BLaER1 (cell line): ENCODE results near the gene DDR2.
"Not testable (repeated sequence)": the region's sequence is repeated elsewhere in the genome, so short reads cannot be mapped to it uniquely, and the experiment has no call there.

ENCODE experiments used
- H3K27ac ChIP-seq: shearing (Covaris generic); formaldehyde crosslinking; 2 replicates; pipeline ENCODE4 v1.8.1; 2022
- H3K27me3 ChIP-seq: shearing (Covaris generic); formaldehyde crosslinking; 2 replicates; pipeline ENCODE4 v1.8.1; 2022
- H3K36me3 ChIP-seq: shearing (Covaris generic); formaldehyde crosslinking; 2 replicates; pipeline ENCODE4 v1.8.1; 2022
- H3K4me1 ChIP-seq: shearing (Covaris generic); formaldehyde crosslinking; 2 replicates; pipeline ENCODE4 v1.8.1; 2022
- H3K4me2 ChIP-seq: shearing (Covaris generic); formaldehyde crosslinking; 2 replicates; pipeline ENCODE4 v1.8.1; 2022
- H3K4me3 ChIP-seq: shearing (Covaris generic); formaldehyde crosslinking; 2 replicates; pipeline ENCODE4 v1.8.1; 2022
- H3K9ac ChIP-seq: shearing (Covaris generic); formaldehyde crosslinking; 2 replicates; pipeline ENCODE4 v1.8.1; 2022
- H3K9me3 ChIP-seq: shearing (Covaris generic); formaldehyde crosslinking; 2 replicates; pipeline ENCODE4 v1.8.1; 2022
- H4K20me1 ChIP-seq: shearing (Covaris generic); formaldehyde crosslinking; 2 replicates; pipeline ENCODE4 v1.8.1; 2022
- Cebpa-rat ChIP-seq: shearing (Covaris generic); IDR thresholded peaks from 2 replicates; pipeline ENCODE4 v1.8.1; 2022

DDR2 gene

DNA sequence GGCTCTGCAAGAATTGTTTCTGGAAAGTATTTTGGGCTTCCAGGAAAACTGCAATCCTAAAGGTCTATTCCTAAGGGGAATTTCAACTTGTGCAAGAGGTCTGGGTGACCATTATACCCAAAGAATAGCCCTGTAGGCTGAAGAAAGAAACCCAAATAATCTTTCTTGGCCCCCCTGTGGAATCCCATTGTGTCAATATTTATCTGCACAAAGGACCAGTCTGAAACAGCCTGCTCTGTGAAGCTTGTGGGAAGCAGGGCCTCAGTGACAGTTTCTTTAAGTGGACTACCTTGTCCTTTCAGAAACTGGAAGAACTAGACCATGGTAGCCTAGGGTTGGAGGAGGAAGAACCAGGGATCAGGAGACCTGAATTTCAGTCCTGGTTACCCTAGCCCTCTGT, 99.8 kb downstream of the DDR2 start:
- no peaks in the 10 kb centered on the region for H4K20me1 ChIP-seq
- H3K27ac ChIP-seq: no peak overlapping the region
- no peaks in the 10 kb centered on the region for H3K27me3 ChIP-seq
- H3K36me3 ChIP-seq: no peaks in the 10 kb centered on the region
- no peak overlapping the region for H3K9ac ChIP-seq
- no peak overlapping the region for H3K4me3 ChIP-seq
- no peaks in the 10 kb centered on the region for H3K4me1 ChIP-seq
- no peak overlapping the region for H3K4me2 ChIP-seq
- H3K9me3 ChIP-seq: no peaks in the 10 kb centered on the region
- TF ChIP-seq Cebpa-rat: no peak

- no peak for TF ChIP-seq Cebpa-rat
- Histone ChIP-seq H3K4me1 (no peaks in the 10 kb centered on the region), H3K27me3 (no peaks in the 10 kb centered on the region), H3K4me3 (no peak overlapping the region), H4K20me1 (no peaks in the 10 kb centered on the region), H3K9ac (no peak overlapping the region), H3K4me2 (no peak overlapping the region), H3K36me3 (no peaks in the 10 kb centered on the region), H3K27ac (no peak overlapping the region), H3K9me3 (no peaks in the 10 kb centered on the region)
Measured at GRCh38 chr1:162732566-162733335, 100.5 kb downstream of the DDR2 start.

- H4K20me1 ChIP-seq: no peaks in the 10 kb centered on the region
Measured at GRCh38 chr1:162733336-162733590, 101.0 kb downstream of the DDR2 start.

DNA sequence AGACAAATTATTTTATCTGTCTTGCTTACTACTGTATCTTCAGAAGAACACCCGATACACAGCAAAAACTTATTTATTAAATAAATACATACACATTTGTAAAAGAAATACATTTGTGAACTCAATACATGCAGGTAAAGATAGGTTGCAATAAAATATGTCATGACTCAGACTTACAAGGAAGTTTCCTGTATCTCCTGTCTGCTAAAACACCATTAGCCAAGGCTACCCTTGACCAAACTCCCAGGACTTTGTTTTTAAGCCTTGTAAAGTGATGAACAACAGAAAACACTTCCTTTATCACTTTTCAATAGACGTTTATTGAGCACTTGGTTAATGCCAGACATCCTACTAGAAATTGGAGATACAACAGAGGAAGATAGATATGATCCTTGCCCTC, 101.8 kb downstream of the DDR2 start:
- TF ChIP-seq Cebpa-rat: no peak
- Histone ChIP-seq H3K9me3 (no peaks in the 10 kb centered on the region), H4K20me1 (no peaks in the 10 kb centered on the region), H3K27me3 (no peaks in the 10 kb centered on the region), H3K4me1 (no peaks in the 10 kb centered on the region), H3K9ac (no peak overlapping the region), H3K36me3 (no peaks in the 10 kb centered on the region), H3K4me2 (no peak overlapping the region), H3K27ac (no peak overlapping the region), H3K4me3 (no peak overlapping the region)

More at GRCh38 chr1:162733336-162733590, 101.0 kb downstream of the DDR2 start:
- H3K4me1 ChIP-seq: no peaks in the 10 kb centered on the region
- no peak for TF ChIP-seq Cebpa-rat
- H3K4me3 ChIP-seq: no peak overlapping the region
- H3K9ac ChIP-seq: no peak overlapping the region
- no peaks in the 10 kb centered on the region for H3K27me3 ChIP-seq
- H3K36me3 ChIP-seq: no peaks in the 10 kb centered on the region
- H3K27ac ChIP-seq: no peak overlapping the region
- H3K4me2 ChIP-seq: no peak overlapping the region
- no peaks in the 10 kb centered on the region for H3K9me3 ChIP-seq

DNA sequence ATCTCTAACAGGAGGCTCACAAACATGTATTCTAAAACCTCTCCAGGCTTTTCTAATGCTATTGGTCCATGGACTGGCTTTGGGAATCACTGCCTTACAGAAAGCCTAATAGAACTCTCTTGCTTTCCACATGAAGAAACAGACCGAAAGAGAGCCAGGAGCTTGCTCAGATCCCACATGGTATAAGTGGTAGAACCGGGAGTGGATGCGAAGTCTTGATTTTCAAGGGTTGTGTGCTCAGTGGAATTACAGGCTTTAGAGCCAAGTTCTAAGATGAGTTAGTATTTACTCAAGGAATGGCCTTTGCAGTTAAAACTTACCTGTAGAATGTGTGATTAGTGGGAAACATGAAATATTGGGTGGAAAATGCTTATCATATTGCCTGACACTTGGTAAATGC, 103.9 kb downstream of the DDR2 start:
- no peaks in the 10 kb centered on the region for H3K9me3 ChIP-seq
- no peak overlapping the region for H3K27ac ChIP-seq
- no peaks in the 10 kb centered on the region for H3K27me3 ChIP-seq
- H3K4me2 ChIP-seq: no peak overlapping the region
- no peak overlapping the region for H3K9ac ChIP-seq
- no peak overlapping the region for H3K4me3 ChIP-seq
- H3K36me3 ChIP-seq: no peaks in the 10 kb centered on the region
- TF ChIP-seq Cebpa-rat: no peak
- no peaks in the 10 kb centered on the region for H3K4me1 ChIP-seq
- H4K20me1 ChIP-seq: no peaks in the 10 kb centered on the region

DNA sequence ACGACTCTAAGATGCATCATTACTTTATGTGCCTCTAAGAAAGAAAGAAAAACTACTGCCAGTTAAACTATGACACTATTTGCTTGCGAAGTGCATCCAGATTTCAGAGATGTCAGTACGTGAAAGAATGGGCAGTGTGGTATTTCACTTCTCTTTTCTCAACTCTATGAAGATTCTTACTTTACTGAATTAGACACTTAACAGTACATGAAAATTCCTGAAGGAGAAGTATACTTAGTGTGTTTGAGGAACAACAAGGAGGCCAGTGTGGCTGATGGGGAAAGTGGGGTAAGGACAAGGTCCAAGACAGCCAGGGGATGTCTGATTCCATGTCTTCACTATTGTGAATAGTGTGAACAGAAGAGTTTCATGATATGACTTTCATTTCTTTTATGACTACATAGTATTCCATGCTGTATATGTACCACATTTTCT, 104.4 kb downstream of the DDR2 start:
- TF ChIP-seq Cebpa-rat: no peak
- Histone ChIP-seq H3K27ac (no peak overlapping the region), H4K20me1 (no peaks in the 10 kb centered on the region), H3K27me3 (no peaks in the 10 kb centered on the region), H3K9me3 (no peaks in the 10 kb centered on the region), H3K36me3 (no peaks in the 10 kb centered on the region), H3K4me2 (no peak overlapping the region), H3K9ac (no peak overlapping the region), H3K4me1 (no peaks in the 10 kb centered on the region), H3K4me3 (no peak overlapping the region)

DNA sequence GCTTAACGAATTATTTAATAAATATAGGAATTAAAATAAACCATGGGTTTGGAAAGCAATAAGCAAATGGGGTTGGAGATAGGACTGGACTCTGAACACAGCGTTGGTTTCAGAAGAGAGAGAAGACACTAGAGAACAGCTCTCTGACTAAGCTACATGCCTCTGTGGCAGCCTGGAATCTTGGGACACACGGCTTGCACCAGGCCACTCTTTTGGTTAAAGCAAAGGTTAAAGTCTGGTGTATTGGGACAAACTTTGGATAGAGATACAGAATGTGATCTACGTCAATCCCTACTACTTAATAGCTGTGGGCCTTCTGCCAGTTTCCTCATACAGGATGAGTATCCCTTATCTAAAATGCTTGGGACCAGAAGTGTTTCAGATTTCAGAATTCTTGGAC, 108.5 kb downstream of the DDR2 start:
- Histone ChIP-seq H3K9ac (no peak overlapping the region), H3K27ac (no peak overlapping the region)
- no peak for TF ChIP-seq Cebpa-rat

GRCh38 chr1:162741574-162741973, 109.3 kb downstream of the DDR2 start:
- no peak overlapping the region for H3K9ac ChIP-seq
- H3K9me3 ChIP-seq: 0 out of 2 replicates have a peak, but pooled peaks cover 4% of the 10 kb centered on the region
- H3K4me2 ChIP-seq: no peak overlapping the region
- no peak overlapping the region for H3K27ac ChIP-seq
- H3K36me3 ChIP-seq: no peaks in the 10 kb centered on the region
- no peak overlapping the region for H3K4me3 ChIP-seq
- H3K27me3 ChIP-seq: no peaks in the 10 kb centered on the region
- TF ChIP-seq Cebpa-rat: no peak
- no peaks in the 10 kb centered on the region for H4K20me1 ChIP-seq
- no peaks in the 10 kb centered on the region for H3K4me1 ChIP-seq

More for the DNA sequence above, 108.5 kb downstream of the DDR2 start:
- H3K4me2 ChIP-seq: no peak overlapping the region
- H3K4me1 ChIP-seq: no peaks in the 10 kb centered on the region
- H3K4me3 ChIP-seq: no peak overlapping the region
- no peaks in the 10 kb centered on the region for H4K20me1 ChIP-seq
- H3K9me3 ChIP-seq: no peaks in the 10 kb centered on the region
- H3K27me3 ChIP-seq: no peaks in the 10 kb centered on the region
- no peaks in the 10 kb centered on the region for H3K36me3 ChIP-seq

DNA sequence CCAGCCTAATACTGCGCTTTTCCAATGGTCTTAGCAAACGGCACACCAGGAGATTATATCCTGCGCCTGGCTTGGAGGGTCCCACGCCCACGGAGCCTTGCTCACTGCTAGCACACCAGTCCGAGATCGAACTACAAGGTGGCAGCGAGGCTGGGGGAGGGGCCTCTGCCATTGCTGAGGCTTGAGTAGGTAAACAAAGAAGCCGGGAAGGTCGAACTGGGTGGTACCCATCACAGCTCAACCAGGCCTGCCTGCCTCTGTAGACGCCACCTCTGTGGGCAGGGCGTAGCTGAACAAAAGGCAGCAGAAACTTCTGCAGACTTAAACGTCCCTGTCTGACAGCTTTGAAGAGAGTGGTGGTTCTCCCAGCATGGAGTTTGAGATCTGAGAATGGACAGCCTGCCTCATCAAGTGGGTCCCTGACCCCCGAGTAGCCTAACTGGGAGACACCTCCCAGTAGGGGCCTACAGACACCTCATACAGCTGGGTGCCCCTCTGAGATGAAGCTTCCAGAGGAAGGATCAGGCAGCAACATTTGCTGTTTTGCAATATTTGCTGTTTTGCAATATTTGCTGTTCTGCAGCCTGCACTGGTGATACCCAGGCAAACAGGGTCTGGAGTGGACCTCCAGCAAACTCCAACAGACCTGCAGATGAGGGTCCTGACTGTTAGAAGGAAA, 114.1 kb downstream of the DDR2 start:
- not testable (repeated sequence) for H3K36me3 ChIP-seq, H3K27me3 ChIP-seq, H4K20me1 ChIP-seq, H3K9me3 ChIP-seq, H3K4me1 ChIP-seq, H3K27ac ChIP-seq, H3K4me2 ChIP-seq, H3K9ac ChIP-seq, H3K4me3 ChIP-seq

- Histone ChIP-seq H3K9me3 (no peaks in the 10 kb centered on the region), H3K27me3 (no peaks in the 10 kb centered on the region), H3K4me2 (no peak overlapping the region), H4K20me1 (no peaks in the 10 kb centered on the region), H3K9ac (no peak overlapping the region), H3K4me3 (no peak overlapping the region), H3K27ac (no peak overlapping the region), H3K4me1 (no peaks in the 10 kb centered on the region), H3K36me3 (no peaks in the 10 kb centered on the region)
- no peak for TF ChIP-seq Cebpa-rat
Measured at GRCh38 chr1:162753001-162753658, 120.9 kb downstream of the DDR2 start.
